Upper lobe of left lung (tissue), 6 donors: ENCODE data around the gene UFM1. TPM values are rescaled to one million over a fixed set of nuclear protein-coding genes. Genes with fewer than 3 reads are reported as not detected.
A peak's percentile ranks its signal among the peaks of the same experiment; 100 is the strongest.
"Not testable (repeated sequence)": the region's sequence is repeated elsewhere in the genome, so short reads cannot be mapped to it uniquely, and the experiment has no call there.

Experiments used
- ATAC-seq, 2 donors: fragments of 200-7000 bp; cut with Tn5 transposase; one replicate each; pipeline ENCODE4 v1.9.1; 2022; ENCODE audit warnings: mild to moderate bottlenecking in 2 of 2, moderate library complexity in 2 of 2; ENCODE audit not compliant: low FRiP score in 2 of 2
- DNase-seq, 2 donors: peaks; one replicate each; pipeline ENCODE4 v3.0.0-alpha.2; 2019 to 2020
- H3K27ac ChIP-seq, 4 donors: fragments of 200-600 bp; sonication (generic); one replicate each; pipeline ENCODE4 v1.5.1; 2016 to 2019
- H3K27me3 ChIP-seq, 4 donors: fragments of 200-600 bp; sonication (generic); one replicate each; pipeline ENCODE4 v1.5.1; 2017 to 2019
- H3K36me3 ChIP-seq, 4 donors: fragments of 200-600 bp; sonication (generic); one replicate each; pipeline ENCODE4 v1.5.1; 2016 to 2019
- H3K4me1 ChIP-seq, 4 donors: fragments of 200-600 bp; sonication (generic); one replicate each; pipeline ENCODE4 v1.5.1; 2018 to 2019
- H3K4me3 ChIP-seq, 4 donors: fragments of 200-600 bp; sonication (generic); one replicate each; pipeline ENCODE4 v1.5.1; 2017 to 2019; ENCODE audit warnings: mild to moderate bottlenecking in 2 of 4, moderate library complexity in 1 of 4
- H3K9me3 ChIP-seq, 4 donors: fragments of 200-600 bp; sonication (generic); one replicate each; pipeline ENCODE4 v1.5.1; 2018 to 2019
- EP300 ChIP-seq, 4 donors: sonication (generic); formaldehyde crosslinking; IDR thresholded peaks; one replicate each; pipeline ENCODE4 v1.5.1; 2017; ENCODE audit warnings: antibody characterized with exemption in 4 of 4, control low read depth in 2 of 4
- POLR2A ChIP-seq, 4 donors: fragments of 450-650 bp; IDR thresholded peaks; one replicate each; pipeline ENCODE4 v1.5.1; 2016 to 2017; ENCODE audit warnings: antibody characterized with exemption in 4 of 4, mild to moderate bottlenecking in 2 of 4
- POLR2AphosphoS5 ChIP-seq, 2 donors: sonication (generic); formaldehyde crosslinking; IDR thresholded peaks; one replicate each; pipeline ENCODE4 v1.5.1; 2017; ENCODE audit warnings: antibody characterized with exemption in 2 of 2
- WGBS, 2 donors: methylation state at CpG; one replicate each; pipeline ENCODE4 v1.1.5; 2017 to 2018; 5-methylcytosine and 5-hydroxymethylcytosine counted together
- total RNA-seq, 6 donors: library from RNA; depleted of rRNA in 4 of 6; stranded (reverse); fragments of >200 nt in 4 of 6; gene quantifications; one replicate each; pipeline versions ENCODE4 v1.1.0 to v1.2.1, GENCODE V29; 2016 to 2021
- TF ChIP-seq, protein P1 (sequence below), 6 experiments: fragments of 450-650 bp in 4 of 6; fragments of 200-600 bp in 2 of 6; sonication (generic) in 2 of 6; IDR thresholded peaks; one replicate each; pipeline ENCODE4 v1.5.1; 2016 to 2019; ENCODE audit warnings: antibody characterized with exemption in 6 of 6
- donor health status: DM: no; HTN: no; CAD: no; lungs with moderate emphysema.
- donor health status: DM: no; HTN: yes; CAD: no; lungs with severe emphysema.

The UFM1 gene
- total RNA-seq, 6 donors from 2014 or later: 21.2 to 84.9 (median 50.5) TPM

DNA sequence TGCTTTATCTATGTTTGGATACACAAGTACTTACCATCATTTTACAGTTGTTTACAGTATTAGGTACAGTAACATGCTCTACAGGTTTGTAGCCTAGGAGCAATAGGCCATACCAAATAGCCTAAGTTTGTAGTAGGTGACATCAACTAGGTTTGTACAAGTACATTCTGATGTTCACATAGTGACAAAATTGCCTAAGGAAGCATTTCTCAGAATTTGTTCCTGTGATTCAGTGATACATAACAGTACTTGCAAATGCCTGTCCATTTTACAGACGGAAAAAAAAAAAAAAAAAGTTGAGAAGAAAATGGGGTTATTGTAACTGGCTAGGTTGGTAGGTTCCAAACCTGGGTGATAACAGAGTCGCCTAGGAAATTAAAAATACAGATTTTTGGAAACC lies 13.6 kb downstream of the UFM1 start:
- ATAC-seq (no peak), DNase-seq (no peak)
- H3K27me3 ChIP-seq: no peaks in the 10 kb centered on the region
- WGBS, 2 donors: 95 to 99% methylated on average over 2 of the region's 2 CpGs
- H3K9me3 ChIP-seq: no peaks in the 10 kb centered on the region
- H3K36me3 ChIP-seq: peaks cover 2 to 52% (median 19%) of the 10 kb centered on the region in 4 donors
- no peak overlapping the region for H3K4me3 ChIP-seq
- no peak overlapping the region for H3K27ac ChIP-seq
- TF ChIP-seq EP300 (IDR thresholded peaks at IDR 0.05) (no peak), POLR2AphosphoS5 (IDR thresholded peaks at IDR 0.05) (no peak), POLR2A (IDR thresholded peaks at IDR 0.05) (no peak)
- TF ChIP-seq, protein P1, sequence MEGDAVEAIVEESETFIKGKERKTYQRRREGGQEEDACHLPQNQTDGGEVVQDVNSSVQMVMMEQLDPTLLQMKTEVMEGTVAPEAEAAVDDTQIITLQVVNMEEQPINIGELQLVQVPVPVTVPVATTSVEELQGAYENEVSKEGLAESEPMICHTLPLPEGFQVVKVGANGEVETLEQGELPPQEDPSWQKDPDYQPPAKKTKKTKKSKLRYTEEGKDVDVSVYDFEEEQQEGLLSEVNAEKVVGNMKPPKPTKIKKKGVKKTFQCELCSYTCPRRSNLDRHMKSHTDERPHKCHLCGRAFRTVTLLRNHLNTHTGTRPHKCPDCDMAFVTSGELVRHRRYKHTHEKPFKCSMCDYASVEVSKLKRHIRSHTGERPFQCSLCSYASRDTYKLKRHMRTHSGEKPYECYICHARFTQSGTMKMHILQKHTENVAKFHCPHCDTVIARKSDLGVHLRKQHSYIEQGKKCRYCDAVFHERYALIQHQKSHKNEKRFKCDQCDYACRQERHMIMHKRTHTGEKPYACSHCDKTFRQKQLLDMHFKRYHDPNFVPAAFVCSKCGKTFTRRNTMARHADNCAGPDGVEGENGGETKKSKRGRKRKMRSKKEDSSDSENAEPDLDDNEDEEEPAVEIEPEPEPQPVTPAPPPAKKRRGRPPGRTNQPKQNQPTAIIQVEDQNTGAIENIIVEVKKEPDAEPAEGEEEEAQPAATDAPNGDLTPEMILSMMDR (IDR thresholded peaks at IDR 0.05): no peak
- H3K4me1 ChIP-seq: no peaks in the 10 kb centered on the region

DNA sequence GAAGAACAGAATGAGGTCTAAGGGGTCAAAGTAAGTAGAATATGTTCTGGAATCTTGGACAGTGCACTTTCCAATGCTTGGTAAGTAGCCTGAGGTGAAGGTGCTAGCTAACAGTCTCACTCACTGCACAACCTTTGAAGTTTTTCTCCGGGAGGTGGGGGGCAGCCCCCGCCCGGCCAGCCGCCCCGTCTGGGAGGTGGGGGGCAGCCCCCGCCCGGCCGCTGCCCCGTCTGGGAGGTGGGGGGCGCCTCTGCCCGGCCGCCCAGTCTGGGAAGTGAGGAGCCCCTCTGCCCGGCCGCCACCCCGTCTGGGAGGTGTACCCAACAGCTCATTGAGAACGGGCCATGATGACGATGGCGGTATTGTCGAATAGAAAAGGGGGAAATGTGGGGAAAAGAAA lies 14.1 kb downstream of the UFM1 start:
- H3K9me3 ChIP-seq, H3K27ac ChIP-seq, H3K4me3 ChIP-seq, H3K27me3 ChIP-seq, ATAC-seq, H3K4me1 ChIP-seq: not testable (repeated sequence)
- WGBS, 2 donors: 88 to 94% methylated on average over 15 to 18 of the region's 19 CpGs
- DNase-seq: peak in 1 of 2 donors; percentile 73
- peaks cover 2 to 47% (median 18%) of the 10 kb centered on the region in 4 donors for H3K36me3 ChIP-seq

DNA sequence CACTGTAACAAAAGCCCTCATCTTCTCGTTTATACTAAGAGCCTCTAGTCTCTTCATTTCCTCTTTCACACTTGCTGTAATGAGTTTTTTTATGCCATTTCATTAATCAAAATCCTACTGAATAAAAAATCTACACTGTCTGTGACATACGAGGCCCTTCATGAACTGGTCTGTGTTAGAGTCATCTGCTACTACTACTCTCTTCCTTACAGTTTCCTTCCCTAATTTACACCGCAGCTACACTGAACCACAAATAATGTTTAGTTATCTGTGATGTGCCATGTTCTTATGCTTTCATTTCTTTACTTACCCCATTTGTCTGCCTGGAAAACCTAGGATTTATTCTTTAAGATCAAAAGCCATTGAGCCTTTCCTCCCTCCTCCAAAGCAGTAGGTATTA lies 16.0 kb downstream of the UFM1 start:
- TF ChIP-seq EP300 (IDR thresholded peaks at IDR 0.05) (no peak), POLR2AphosphoS5 (IDR thresholded peaks at IDR 0.05) (no peak), POLR2A (IDR thresholded peaks at IDR 0.05) (no peak)
- TF ChIP-seq, protein P1 (IDR thresholded peaks at IDR 0.05): no peak
- Histone ChIP-seq H3K27ac (no peak overlapping the region), H3K4me3 (no peak overlapping the region), H3K9me3 (no peaks in the 10 kb centered on the region), H3K36me3 (peaks cover 0 to 28% (median 14%) of the 10 kb centered on the region in 4 donors), H3K4me1 (no peaks in the 10 kb centered on the region), H3K27me3 (no peaks in the 10 kb centered on the region)
- WGBS, 2 donors: 42 to 43% methylated on average over 3 of the region's 3 CpGs
- no peak for ATAC-seq
- DNase-seq: no peak

DNA sequence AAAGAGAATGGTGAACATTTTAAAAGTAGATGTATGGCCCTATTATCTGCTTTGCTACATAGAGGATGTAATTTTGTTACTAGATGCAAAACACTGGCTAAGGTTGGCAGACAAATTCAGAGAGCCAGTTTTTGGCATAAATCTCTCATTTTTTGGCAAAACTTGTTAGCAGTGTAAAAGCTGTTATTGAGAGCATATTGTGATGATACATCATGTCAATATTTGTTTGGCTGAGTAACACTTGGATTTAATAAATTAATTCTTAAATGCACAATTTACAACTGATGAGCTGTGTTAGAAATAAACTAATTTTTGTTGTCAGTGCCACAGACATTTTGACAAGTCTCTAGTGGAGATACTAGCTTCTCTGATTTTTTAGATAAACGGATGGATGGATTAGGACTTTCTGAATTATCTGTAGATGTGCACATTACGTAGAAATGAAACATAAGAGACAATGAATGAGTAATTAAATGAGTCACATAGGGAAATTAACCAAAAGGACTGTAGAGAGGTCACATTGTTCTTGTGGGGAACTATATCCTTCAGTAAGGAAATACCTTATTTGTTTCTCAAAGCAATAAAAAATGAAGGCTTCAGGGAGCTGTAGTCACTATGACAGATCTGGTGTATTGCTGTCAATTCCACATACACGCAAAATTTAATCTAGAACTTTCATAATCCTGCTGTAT lies 17.4 kb downstream of the UFM1 start:
- peaks cover 0 to 14% (median 8%) of the 10 kb centered on the region in 4 donors for H3K36me3 ChIP-seq
- no peak for ATAC-seq
- H3K27me3 ChIP-seq: no peaks in the 10 kb centered on the region
- H3K4me3 ChIP-seq: no peak overlapping the region
- no peaks in the 10 kb centered on the region for H3K4me1 ChIP-seq
- DNase-seq: no peak
- TF ChIP-seq POLR2AphosphoS5 (IDR thresholded peaks at IDR 0.05): no peak
- TF ChIP-seq, protein P1 (IDR thresholded peaks at IDR 0.05): no peak
- TF ChIP-seq POLR2A (IDR thresholded peaks at IDR 0.05): no peak
- TF ChIP-seq EP300 (IDR thresholded peaks at IDR 0.05): no peak
- no peaks in the 10 kb centered on the region for H3K9me3 ChIP-seq
- 74 to 81% methylated on average over 3 of the region's 3 CpGs for WGBS, 2 donors
- no peak overlapping the region for H3K27ac ChIP-seq

DNA sequence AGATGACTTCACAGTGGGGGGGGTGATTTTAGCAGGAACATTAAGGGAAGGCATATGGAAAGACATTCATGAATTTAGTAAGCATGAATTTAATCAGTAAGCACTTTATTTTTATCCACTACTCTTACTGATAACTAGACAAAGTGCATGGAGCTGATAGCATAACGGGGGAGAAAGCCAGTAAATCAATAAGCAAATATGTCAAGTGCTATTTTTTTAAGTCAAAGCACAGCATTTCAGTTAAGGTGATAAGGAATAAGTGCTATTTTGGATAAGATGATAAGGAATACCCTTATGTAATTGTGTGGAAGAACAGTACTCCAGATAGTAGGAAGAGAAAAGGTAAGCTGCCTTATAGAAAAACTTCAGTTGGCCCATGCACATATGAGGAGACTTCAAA lies 19.4 kb downstream of the UFM1 start:
- H3K27ac ChIP-seq: no peak overlapping the region
- no peaks in the 10 kb centered on the region for H3K4me1 ChIP-seq
- H3K36me3 ChIP-seq: no peaks in the 10 kb centered on the region
- H3K9me3 ChIP-seq: no peaks in the 10 kb centered on the region
- no peak for TF ChIP-seq POLR2A (IDR thresholded peaks at IDR 0.05)
- no peak for TF ChIP-seq EP300 (IDR thresholded peaks at IDR 0.05)
- no peak for TF ChIP-seq POLR2AphosphoS5 (IDR thresholded peaks at IDR 0.05)
- TF ChIP-seq, protein P1 (IDR thresholded peaks at IDR 0.05): no peak
- H3K27me3 ChIP-seq: no peaks in the 10 kb centered on the region
- WGBS, 2 donors: 18 to 31% methylated on average over 1 of the region's 1 CpG
- ATAC-seq (no peak), DNase-seq (no peak)
- H3K4me3 ChIP-seq: no peak overlapping the region

DNA sequence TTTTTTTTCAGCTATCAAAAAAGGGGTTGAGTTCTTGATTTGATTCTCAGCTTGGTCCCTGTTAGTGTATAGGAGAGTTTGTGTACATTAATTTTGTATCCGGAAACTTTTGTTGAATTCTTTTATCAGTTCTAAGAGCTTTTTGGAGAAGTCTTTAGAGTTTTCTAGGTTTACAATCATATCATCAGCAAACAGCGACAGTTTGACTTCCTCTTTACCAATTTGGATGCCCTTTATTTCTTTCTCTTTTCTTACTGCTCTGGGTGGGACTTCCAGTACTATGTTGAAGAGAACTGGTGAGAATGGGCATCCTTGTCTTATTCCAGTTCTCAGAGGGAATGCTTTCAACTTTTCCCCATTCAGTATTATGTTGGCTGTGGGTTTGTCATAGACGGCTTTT lies 20.4 kb downstream of the UFM1 start:
- H3K9me3 ChIP-seq, DNase-seq, ATAC-seq, H3K4me1 ChIP-seq, H3K27ac ChIP-seq, H3K4me3 ChIP-seq, H3K36me3 ChIP-seq, H3K27me3 ChIP-seq: not testable (repeated sequence)
- 73 to 80% methylated on average over 3 of the region's 3 CpGs for WGBS, 2 donors
